Umbilical cord (tissue), 2 donors: ENCODE measurements around the gene OAS2. TPM values are rescaled to one million over a fixed set of nuclear protein-coding genes. Genes with fewer than 3 reads are reported as not detected.

Source experiments
- DNase-seq: peaks from one replicate; pipeline ENCODE4 v3.0.0-alpha.2; 2015; ENCODE audit warnings: low spot score
- total RNA-seq: library from RNA; depleted of rRNA; stranded (reverse); fragments of >200 nt; gene quantifications from one replicate; pipeline ENCODE4 v1.2.3, GENCODE V29; 2014; ENCODE audit warnings: low replicate concordance; ENCODE audit not compliant: insufficient read depth

OAS2 gene
- total RNA-seq, 1 donor from 2014 or later, result 4.6 TPM

DNA sequence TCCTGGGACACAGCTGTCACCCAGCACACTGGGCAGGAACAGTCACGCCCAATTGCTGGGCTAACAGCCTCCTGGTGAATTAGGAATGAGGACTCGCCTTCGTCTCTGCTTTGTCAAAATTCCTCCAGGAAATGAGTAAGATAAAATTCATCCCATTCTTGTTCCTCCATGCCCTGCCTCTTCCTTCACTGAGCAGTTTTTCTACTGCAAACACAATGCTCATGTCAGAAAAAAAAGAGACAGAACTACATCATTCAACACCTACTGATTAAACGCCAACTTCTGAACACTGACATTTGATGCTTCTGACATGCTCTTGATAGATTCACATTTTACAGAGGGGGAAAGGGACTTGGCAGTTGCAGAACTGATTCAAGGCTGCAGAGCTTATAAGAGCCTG lies 40.7 kb downstream of the OAS2 start:
- DNase-seq, result no peak

DNA sequence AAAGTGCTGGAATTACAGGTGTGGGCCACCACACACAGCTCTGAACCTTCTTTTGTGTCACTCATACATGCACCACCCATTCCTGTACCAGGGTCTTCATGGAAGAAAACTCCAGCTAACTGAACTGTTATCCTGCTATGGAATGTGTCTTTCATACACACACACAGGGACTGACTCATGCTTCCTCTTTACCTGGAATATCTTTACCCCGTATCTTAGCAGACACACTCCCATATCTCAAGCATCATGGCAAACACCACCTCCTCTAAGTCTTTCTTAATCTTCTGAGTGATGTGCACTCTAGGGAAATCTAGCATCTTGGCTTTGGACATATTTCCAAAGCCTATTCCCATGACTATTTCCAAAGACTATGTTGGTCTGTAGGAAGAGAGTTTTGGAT lies 43.2 kb downstream of the OAS2 start:
- DNase-seq, result no peak

DNA sequence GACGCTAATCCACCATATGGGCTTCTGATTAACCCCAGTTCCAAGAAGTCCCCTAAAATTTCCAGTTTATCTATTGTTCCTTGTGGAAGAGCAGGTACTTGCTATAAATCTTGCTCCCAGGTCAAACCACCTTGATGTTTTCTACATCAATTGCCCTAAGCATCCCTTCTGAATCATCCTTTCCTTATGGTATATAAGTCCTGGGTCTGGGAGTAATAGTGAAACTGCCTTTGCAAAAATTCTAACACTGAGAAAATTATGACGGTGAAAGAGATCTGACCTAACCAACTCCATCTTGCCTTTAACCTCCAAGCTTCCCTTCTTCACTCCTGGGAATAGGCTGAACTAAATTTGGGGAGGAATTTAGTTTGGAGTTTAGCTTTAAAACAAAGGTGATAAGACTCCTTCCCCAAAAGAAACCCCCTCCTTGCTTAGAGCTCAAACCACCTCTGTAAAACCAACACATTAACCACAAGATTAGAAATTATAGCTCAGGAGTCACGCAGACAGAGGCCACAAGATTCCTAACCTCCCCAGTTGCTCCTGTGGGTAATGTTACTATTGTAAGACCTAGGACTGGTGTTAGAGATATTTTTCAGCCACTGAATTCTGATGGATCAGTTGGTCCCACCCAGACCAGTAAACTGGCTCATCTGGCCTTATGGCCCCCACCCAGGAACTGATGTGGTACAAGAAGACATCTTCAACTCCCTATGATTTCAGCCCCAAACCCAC lies 44.4 kb downstream of the OAS2 start:
- no peak for DNase-seq

DNA sequence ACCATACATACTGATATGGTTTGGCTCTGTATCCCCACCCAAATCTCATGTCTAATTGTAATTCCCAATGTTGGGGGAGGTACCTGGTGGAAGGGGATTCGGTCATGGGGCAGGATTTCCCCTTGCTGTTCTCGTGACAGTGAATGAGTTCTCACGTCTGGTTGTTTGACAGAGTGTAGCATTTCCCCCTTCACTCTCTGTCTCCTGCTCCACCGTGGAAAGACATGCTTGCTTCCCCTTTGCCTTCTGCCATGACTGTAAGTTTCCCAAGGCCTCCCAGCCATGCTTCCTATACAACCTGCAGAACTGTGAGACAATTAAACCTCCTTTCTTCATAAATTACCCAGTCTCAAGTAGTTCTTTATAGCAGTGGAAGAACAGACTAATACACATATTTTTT lies 49.4 kb downstream of the OAS2 start:
- no peak for DNase-seq

DNA sequence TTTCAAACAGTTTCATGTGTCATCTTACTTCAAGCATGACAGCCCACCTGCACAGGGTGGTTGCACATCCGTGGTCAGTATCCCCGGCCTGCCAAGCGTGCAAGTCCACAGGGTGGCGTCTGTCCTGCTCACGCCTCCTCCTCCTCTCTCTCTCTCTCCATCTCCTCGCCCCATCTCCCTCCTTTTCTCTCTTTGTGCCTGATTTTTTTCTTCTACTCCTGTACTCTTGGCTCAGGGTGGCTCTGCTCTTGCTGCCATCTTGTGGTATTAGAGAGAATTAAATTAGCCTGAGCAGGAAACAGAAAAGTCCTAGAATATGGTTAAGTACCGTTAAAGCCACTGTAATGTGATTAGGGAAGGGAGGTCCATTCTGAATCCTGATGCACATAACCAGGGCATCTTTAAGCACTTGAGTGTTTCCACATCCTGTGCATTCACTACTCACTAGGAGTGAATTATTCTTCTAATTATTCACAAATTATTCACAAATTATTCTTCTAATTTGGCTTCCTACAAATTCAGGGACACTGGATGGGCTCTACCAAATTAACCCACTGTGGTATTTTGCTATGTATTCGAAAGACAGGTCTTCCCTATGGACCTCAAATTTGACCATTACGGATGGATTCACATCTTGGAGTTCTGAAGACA lies 52.7 kb downstream of the OAS2 start:
- peak; percentile 66 for DNase-seq

DNA sequence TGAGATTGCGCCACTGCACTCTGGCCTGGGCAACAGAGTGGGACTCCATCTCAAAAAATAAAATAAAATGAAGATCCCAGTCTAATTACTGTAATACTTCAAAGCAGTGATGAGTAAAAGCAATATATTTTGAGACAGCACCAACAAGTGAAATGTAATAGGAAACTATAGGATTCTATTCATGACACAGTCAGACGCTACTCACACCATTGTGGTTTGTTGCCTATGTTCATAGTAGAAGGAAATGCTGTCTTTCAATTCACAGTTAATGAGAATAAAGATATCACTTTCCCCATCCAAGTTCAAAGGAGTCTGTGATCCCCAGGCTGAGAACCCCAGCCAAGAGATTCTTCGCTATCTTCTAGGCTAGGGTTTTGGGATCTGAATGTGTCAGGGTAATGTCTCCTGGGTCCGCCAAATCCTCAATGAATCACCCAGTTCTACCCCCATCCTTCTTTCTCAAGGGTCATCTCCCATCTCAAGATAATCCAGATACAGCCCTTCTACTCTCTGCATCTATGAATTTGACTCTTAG lies 61.7 kb downstream of the OAS2 start:
- DNase-seq, result peak; percentile 67

DNA sequence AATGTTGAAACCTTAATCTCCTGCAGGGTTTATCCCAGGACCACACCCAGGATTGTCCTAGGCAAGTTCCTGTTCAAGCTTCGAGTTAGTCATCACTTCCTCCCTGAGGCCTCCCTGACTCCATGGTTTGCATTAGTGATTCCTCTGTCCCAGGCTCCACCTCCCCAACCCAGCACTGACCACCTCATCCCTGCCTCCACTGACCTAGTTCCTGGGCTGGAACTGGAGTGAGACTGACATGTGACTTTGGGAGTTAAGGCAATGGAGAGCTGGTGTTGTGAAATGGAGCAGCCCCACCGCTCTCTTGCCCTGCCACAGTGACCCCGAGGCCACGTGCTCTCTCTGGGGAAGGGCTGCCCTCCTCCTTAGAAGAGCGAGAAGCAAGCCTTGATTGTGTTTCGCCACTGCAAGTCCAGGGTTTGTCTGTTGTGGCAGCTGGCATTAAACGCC lies 62.4 kb downstream of the OAS2 start:
- peak; percentile 73 for DNase-seq

DNA sequence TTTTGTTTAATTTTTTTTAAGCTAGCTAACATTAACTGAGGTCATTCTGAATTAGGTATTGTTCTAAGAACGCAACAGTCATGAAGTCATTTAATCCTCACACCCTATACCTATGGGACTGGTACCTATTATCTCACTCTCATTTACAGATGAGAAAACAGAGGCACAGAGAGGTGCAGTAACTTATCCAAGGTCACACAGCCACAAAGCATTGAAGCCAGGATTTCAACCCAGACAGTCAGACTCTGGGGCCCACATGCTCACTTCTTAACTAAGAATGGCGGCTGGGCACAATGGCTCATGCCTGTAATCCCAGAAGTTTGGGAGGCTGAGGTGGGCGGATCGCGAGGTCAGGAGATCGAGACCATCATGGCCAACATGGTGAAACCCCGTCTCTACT lies 63.2 kb downstream of the OAS2 start:
- DNase-seq, result no peak

DNA sequence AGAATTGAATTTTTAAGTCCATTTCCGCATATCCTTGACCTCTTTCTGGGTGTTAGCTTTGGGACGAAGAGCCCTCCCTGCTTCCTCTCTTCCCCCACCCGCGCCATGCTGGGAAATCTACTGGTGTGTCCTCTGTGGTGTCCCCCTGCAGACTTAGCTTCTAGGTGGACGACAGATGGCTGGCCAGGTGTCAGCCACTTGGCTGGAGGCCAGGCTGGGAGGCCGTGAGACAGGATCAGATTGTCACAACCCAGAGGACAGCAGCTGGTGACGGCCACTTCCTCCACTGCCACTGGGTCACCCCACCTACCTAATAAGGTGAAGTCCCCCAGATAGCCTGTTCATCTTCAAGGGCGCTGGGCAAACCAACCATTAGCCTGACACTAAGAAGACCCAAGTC lies 64.9 kb downstream of the OAS2 start:
- no peak for DNase-seq

DNA sequence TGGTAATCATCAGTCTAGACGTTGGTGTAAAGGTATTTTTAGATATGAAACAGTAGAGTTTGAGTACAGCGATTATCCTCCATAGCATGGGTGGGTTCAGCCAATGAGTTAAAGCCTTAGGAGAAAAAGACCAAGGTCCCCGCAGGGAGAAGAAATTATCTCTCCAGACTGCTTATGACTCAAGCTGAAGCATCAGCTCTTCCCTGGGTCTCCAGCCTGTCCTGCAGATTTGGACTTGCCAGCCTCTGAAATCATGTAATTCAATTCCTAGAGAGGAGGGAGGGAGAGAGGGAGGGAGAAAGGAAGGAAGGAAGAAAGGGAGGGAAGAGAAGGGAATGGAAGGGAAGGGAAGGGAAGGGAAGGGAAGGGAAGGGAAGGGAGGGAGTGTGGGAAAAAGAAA lies 66.2 kb downstream of the OAS2 start:
- no peak for DNase-seq

DNA sequence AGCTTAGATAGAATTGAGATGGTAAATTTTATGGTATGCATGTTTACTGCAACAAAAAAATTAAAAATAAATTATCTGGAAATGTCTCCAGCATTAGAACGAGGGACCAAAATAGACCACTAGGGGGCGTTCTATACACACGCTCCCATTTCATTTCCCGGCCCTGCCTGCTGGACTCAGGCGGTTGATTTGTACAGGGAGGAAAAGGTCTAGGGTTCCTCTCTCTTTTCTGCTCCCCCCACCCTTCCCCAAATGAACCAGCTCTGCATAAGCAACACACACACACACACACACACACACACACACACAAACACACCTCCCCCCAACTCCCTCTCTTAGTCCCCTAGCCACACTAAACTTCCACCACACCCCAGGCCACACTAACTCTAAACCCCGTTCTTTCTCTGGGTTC lies 70.4 kb downstream of the OAS2 start:
- peak; percentile 59 for DNase-seq

DNA sequence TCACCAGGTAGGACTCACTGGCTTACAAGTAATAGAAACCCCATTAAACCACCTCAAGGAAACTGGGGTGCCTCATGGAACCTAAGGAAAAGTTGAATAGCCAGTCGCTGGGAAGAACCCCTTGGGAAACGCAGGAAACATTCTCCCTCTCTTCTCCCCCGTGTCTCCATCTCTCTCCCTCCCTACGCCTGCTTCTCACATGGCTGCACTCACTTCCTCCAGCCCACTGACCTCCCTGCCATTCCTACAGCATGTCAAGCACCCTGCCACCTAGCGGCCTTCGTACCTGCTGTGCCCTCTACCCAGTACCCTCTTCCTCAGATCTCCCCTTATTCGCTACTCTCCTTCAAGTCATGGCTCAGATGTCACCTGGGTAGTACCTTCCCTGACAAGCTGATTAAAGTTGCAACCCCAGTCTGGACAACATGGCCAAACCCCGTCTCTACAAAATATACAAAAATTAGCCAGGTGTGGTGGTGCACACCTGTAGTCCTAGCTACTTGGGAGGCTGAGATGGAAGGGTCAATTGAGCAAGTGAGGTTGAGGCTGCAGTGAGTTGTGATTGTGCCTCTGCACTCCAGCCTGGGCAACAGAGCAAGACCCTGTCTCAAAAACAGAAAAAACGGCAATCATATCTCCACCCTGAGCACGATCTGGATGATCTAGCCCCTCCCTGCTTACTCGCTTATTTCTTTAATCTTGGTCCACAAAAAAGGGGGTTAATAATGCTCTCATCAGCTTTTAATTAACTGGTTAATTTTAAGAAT lies 71.8 kb downstream of the OAS2 start:
- no peak for DNase-seq

DNA sequence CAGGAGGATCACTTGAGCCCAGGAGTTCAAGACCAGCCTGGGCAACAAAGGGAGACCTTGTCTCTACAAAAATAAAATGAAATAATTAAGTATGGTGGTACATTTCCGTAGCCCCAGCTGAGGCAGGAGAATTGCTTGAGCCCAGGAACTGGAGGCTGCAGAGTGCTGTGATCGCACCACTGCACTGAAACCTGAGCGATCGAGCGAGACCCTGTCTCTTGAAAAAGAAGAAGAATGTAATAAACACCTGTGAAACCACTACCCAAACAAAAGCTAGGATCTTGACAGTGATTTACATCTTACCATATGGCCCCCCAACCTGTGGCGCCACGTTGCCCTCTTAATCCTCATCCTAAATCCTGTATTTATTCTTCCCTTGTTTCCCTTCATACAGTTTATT lies 72.5 kb downstream of the OAS2 start:
- DNase-seq, result no peak

DNA sequence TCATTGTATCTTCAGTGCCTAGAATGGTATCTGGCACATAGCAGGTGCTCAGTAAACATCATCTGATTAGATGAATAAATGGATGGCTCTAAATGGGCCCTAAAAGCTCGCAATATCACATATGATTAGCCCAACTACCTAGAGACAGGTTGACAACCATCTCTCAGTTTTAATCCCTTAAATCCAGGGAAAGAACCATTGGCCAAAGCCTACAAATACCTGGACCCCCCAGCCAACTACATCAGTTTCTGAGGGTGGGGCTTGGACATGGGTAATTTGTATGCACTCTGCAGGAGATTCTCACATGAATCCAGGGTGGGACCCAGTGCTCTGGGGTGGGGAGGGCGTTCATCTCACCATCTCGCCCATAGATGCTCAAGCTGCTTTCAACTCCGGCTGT lies 73.4 kb downstream of the OAS2 start:
- DNase-seq, result no peak

DNA sequence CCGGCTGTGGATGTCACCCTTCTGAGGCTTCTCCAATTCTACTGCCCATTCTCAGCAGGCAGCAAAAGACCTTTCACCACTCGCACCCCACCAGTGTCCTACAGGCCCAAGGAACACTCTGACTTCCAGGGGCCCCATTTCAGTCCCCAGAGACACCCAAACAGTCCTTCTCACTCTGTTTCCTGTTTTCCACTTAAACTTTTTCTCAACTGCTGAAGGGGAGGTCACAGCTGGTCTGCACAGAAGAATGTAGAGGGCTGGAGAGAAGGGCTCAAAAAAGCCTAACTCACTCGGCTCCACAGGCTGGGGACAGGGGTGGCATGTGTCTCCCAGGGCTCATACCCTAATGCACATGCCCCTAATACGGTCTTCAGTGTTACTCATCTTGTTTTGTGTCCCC lies 74.0 kb downstream of the OAS2 start:
- DNase-seq, result no peak

DNA sequence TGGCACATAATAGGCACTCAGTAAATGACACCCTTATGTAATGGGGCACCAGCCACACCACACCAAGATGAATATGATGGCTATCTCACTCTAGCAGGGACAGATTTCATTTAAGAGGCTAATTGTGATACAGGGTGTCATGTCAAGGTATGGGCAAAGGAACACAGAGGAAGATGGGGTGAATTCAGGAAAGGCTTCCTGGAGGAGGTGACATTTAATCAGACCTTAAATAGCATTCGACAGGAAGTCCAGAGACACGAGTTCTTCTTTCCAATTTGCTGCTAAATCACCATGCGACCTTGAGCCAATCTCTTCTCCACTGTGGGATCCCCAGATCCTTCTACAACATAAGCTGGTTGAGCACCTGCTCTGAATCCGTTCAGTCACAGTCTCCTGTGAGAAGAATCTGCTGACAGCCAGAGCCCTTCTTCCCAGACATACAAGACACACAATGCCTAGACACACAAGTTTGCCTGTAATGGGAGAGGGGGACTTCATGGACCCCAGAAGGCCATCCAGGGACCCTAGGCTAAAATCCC lies 76.7 kb downstream of the OAS2 start:
- no peak for DNase-seq

DNA sequence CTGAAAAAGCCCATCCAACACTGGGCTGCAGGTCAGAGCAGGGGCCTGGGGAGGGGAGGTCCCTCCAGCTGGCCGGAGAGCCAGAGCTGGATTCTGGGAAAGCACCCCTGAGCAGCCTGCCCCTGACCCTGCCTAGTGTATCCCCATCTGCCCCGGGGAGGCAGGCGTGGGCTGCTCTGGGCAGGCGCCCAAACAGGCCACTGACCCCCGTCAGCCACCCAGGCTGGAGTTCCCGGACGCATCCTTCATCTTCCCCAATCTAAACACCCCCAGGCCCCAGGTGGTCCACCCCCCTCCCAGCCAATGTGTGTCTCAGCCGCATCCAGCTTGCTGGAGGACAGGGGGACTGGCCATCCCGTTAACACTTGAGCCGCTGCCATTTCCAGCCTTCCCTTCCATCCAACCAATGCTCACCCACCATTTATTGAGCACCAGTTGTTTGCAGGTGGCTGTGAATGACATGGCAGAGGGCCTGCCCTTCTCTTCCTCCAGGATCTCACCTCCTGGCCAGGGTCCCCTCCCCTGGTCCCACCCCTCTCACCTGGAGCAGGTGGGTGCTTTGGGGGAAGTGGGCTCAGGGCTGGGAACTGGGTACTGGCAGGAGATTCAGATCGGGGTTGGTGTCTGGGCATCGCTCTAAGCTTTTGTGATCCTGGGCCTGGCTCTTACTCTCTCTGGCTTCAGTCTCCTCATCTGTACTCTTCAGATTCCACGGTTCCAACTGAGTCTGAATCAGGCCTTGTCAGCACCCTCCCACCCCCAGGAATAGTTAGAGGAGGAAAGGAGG lies 77.5 kb downstream of the OAS2 start:
- no peak for DNase-seq

DNA sequence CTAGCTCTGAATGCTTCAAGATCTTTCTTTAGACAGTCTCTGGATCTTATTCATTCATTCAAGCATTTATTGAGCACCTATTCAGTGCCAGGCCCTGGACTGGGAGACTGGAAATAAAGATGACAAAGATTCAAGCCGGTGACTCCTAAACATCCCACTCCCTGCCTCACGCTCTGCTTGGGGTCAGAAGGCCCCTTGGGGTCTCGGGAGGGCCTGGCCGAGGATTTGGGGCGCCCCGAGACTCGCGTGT lies 78.0 kb downstream of the OAS2 start:
- no peak for DNase-seq

DNA sequence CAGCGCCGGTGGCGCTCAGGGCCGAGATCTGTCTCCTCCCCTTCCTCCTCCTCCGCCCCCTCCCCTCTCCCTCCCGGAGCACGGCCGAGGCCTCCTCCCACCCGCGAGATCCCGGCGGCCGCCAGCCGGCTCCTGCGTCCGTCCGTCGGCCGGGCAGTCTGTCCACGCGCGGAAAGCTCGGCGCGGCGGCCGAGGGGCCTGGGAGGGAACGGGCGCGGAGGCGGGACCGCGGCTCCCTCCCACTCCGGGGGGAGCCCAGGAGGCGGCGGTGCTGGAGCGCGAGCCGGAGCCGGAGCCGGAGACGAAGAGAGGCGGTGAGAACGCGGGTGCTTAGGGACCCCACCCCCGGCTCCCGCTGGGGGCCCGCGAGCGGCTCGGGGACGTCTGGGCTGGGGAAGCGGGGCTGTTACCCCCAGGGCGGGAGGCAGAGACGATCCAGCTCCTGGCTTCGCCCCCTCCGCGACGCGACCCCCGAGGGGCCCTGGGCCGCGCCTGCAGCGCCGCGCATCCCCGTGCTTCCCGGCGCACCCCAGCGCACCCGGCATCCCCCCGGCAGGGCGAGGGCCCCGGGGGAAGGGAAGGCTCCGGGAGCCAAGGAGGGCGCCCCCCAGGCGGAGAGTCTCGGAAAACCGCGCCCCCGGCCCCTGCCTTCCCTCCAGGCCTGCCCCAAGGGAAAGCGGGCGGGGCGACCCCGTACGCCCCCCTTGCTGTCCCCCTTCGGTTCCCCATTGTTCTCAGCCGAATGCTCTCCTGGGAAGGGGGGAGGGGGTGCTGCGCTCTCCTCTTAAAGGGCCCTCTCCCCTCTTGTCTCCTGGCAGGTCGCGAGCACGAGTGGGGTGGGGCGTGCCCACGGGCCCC lies 78.5 kb downstream of the OAS2 start, which contains the start of gene DTX1:
DTX1 (plus strand) TSS at position 100 of the 858 bp plus-strand sequence. CDS start 1,463 bp downstream, outside the sequence.
- DNase-seq, result no peak
